Mesothelial cell of epicardium (in vitro differentiated cells): ENCODE data around the gene IQGAP2. TPM values are rescaled to one million over a fixed set of nuclear protein-coding genes. Genes with fewer than 3 reads are reported as not detected.

Source experiments
- DNase-seq, 2 experiments: peaks; one replicate each; pipeline ENCODE4 v3.0.0; 2021; ENCODE audit warnings: low spot score in 2 of 2; ENCODE audit not compliant: unreplicated experiment in 2 of 2
- H3K27ac Mint-ChIP-seq: 2 replicates; pipeline ENCODE4 v1.8.0; 2021; ENCODE audit warnings: mixed read lengths
- H3K27me3 Mint-ChIP-seq: 2 replicates; pipeline ENCODE4 v1.8.0; 2021; ENCODE audit warnings: low read depth, mixed read lengths
- H3K36me3 Mint-ChIP-seq: 2 replicates; pipeline ENCODE4 v1.8.0; 2021; ENCODE audit warnings: mixed read lengths
- H3K4me1 Mint-ChIP-seq: 2 replicates; pipeline ENCODE4 v1.8.0; 2021; ENCODE audit warnings: mixed read lengths
- H3K4me3 Mint-ChIP-seq: 2 replicates; pipeline ENCODE4 v1.8.0; 2021; ENCODE audit warnings: mild to moderate bottlenecking, moderate library complexity, mixed read lengths
- H3K9me3 Mint-ChIP-seq: 2 replicates; pipeline ENCODE4 v1.8.0; 2021; ENCODE audit warnings: mixed read lengths
- CTCF ChIP-seq: fragments of 200-600 bp; sonication (generic); IDR thresholded peaks from one replicate; pipeline ENCODE4 v1.5.0; 2021; ENCODE audit warnings: antibody characterized with exemption; ENCODE audit not compliant: unreplicated experiment
- total RNA-seq: library from RNA; stranded (reverse); gene quantifications from 3 replicates; pipeline ENCODE4 v1.2.1, GENCODE V29; 2021

Gene IQGAP2
- total RNA-seq, 1 donor from 2014 or later, result 13.9 TPM

- H3K27me3 Mint-ChIP-seq, result no peaks in the 10 kb centered on the region
Observed at GRCh38 chr5:76476474-76477038, 73.5 kb downstream of the IQGAP2 start.

GRCh38 chr5:76477061-76477460 is 74.0 kb downstream of the IQGAP2 start:
- H3K4me1 Mint-ChIP-seq, result peaks cover 20% of the 10 kb centered on the region
- TF ChIP-seq CTCF, result no peak
- H3K27me3 Mint-ChIP-seq, result no peaks in the 10 kb centered on the region
- no peak overlapping the region for H3K4me3 Mint-ChIP-seq
- no peak for DNase-seq
- no peak overlapping the region for H3K27ac Mint-ChIP-seq
- no peaks in the 10 kb centered on the region for H3K9me3 Mint-ChIP-seq
- H3K36me3 Mint-ChIP-seq, result no peaks in the 10 kb centered on the region

More at GRCh38 chr5:76476474-76477038, 73.5 kb downstream of the IQGAP2 start:
- no peaks in the 10 kb centered on the region for H3K36me3 Mint-ChIP-seq
- DNase-seq, result no peak
- no peak overlapping the region for H3K4me3 Mint-ChIP-seq
- H3K9me3 Mint-ChIP-seq, result no peaks in the 10 kb centered on the region
- H3K4me1 Mint-ChIP-seq, result peaks cover 20% of the 10 kb centered on the region
- H3K27ac Mint-ChIP-seq, result no peak overlapping the region
- no peak for TF ChIP-seq CTCF

GRCh38 chr5:76477571-76477970 is 74.5 kb downstream of the IQGAP2 start:
- TF ChIP-seq CTCF, result no peak
- no peaks in the 10 kb centered on the region for H3K27me3 Mint-ChIP-seq
- peaks cover 16% of the 10 kb centered on the region for H3K4me1 Mint-ChIP-seq
- no peak for DNase-seq
- H3K36me3 Mint-ChIP-seq, result no peaks in the 10 kb centered on the region
- no peak overlapping the region for H3K27ac Mint-ChIP-seq
- no peaks in the 10 kb centered on the region for H3K9me3 Mint-ChIP-seq
- H3K4me3 Mint-ChIP-seq, result no peak overlapping the region

GRCh38 chr5:76479281-76479680 is 76.2 kb downstream of the IQGAP2 start:
- H3K27ac Mint-ChIP-seq, result no peak overlapping the region

GRCh38 chr5:76479973-76480667 is 77.0 kb downstream of the IQGAP2 start:
- peaks cover 24% of the 10 kb centered on the region for H3K4me1 Mint-ChIP-seq
- no peaks in the 10 kb centered on the region for H3K9me3 Mint-ChIP-seq
- TF ChIP-seq CTCF, result no peak
- DNase-seq, result no peak
- no peak overlapping the region for H3K4me3 Mint-ChIP-seq
- H3K27ac Mint-ChIP-seq, result no peak overlapping the region
- no peaks in the 10 kb centered on the region for H3K36me3 Mint-ChIP-seq
- no peaks in the 10 kb centered on the region for H3K27me3 Mint-ChIP-seq

More at GRCh38 chr5:76479281-76479680, 76.2 kb downstream of the IQGAP2 start:
- TF ChIP-seq CTCF, result no peak
- Mint-ChIP-seq H3K36me3 (no peaks in the 10 kb centered on the region), H3K9me3 (no peaks in the 10 kb centered on the region), H3K27me3 (no peaks in the 10 kb centered on the region), H3K4me3 (no peak overlapping the region), H3K4me1 (peaks cover 23% of the 10 kb centered on the region)
- no peak for DNase-seq
